Erythroblast (primary cell): ENCODE results near the gene SRPK2.
A peak's percentile ranks its signal among the peaks of the same experiment; 100 is the strongest.

Experiments
- DNase-seq, 2 experiments: peaks; one replicate each; lab custom pipeline; 2025; lab: John Stamatoyannopoulos, UW
- GATA1 ChIP-seq: IDR thresholded peaks from 2 replicates; pipeline ENCODE4 v1.6.1; 2011; ENCODE audit warnings: low read depth, mild to moderate bottlenecking, control low read depth, low read length, moderate library complexity
- POLR2A ChIP-seq: IDR thresholded peaks from 2 replicates; pipeline ENCODE4 v1.6.1; 2011; ENCODE audit warnings: mild to moderate bottlenecking, low read length

SRPK2 gene

DNA sequence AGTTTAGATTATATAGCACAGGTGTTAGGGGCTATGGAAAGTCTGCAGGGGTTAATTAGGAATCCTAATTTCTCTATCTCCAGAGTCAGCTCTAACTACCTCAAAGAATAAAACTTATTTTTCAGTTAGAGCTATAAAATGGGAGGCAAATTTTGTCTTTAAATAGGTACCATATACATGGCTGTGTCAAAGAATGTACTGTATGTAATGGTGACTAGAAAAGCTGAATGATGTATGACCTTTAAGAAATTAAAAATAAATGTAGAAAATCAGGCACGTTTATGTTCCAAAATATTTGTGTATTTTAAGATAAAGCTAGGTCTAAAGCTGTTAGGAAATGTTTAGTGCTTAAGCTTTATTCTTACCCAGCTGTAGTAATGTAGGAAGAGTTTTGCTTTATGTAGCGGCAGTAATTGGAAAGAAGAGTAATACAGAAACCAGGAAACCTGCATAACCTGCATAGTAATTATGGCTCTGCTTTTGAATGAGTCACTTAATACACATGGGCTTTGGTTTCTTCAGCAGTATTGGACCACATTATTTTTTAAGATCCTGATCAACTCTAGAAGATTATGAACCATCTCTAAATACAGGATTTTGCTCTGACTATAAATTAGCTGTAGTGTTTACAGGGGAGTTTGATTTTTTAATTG is 289.7 kb downstream of the SRPK2 start:
- no peak for DNase-seq
- TF ChIP-seq GATA1 (no peak), POLR2A (no peak)

DNA sequence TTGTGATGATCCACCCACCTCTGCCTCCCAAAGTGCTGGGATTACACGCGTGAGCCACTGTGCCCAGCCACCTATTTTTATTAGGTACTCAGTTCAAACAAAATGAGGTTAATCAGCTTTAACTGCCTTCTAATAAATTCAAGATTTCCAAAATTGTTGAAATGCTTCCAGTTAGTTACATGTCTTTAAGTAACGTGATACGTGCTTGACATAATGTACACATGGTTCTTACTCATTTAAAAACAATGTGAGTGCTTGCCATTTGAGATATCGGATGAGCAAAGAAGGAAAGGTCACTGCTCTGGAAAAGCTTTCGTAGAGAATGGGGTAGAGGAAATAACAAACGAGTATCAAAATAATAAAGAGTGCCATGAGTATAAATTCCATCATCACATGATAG is 291.1 kb downstream of the SRPK2 start:
- TF ChIP-seq POLR2A (no peak), GATA1 (no peak)
- DNase-seq = no peak

DNA sequence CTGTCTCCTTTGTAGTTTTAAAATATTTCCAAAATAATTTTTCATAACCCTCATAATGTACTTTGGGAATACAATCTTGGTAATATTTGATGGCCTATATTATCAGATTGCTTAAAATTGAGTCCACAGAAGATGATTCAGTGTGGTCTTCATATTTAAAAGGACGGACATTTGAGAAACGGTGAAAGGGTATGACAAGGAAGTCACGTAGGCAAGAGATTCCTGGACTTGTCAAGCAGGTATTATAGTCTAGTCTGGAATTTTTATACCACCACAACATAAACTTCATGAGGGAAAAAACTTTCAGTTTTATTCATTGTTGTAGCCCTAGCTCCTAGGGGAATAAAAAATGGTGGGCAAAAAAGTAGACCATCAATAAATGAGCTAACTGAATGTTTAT is 292.4 kb downstream of the SRPK2 start:
- TF ChIP-seq GATA1 (no peak), POLR2A (no peak)
- no peak for DNase-seq

DNA sequence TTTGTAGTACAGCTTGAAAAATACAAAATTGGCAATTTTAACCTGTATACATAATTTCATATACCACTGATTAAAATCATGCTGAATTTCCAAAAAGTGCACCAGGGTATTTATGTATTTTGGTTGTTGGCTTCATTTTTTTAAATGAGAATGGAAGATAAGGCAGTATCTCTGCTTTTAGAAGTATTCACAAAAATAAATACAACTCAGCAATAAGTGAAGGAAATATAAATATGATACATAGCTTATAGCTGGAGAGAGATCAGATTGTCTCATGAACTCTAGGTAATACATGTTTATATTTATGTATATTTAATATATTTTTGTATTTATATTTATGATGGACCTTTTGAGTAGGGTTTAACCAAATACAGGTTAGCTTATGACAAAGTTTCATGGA is 293.8 kb downstream of the SRPK2 start:
- no peak for DNase-seq
- no peak for TF ChIP-seq POLR2A
- TF ChIP-seq GATA1 = no peak

DNA sequence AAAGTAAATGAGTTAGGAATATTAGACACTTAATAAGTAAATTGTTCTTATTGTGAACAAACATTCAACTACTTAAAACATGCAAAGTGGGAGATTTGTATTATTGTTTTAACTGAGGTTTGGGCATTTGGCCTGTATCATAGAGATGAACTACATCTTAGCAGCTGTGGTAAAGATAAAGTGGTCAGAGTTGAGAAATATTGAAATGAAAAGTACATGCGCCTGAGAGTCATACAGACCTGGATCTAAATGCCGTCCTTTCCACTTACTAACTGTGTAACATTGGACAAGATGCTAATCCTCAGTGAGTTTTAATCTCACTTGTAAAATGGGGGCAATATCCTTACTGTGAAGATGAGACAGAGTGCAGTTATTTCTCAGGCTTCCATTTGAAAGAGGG is 300.3 kb downstream of the SRPK2 start:
- no peak for TF ChIP-seq GATA1
- TF ChIP-seq POLR2A = no peak
- no peak for DNase-seq

DNA sequence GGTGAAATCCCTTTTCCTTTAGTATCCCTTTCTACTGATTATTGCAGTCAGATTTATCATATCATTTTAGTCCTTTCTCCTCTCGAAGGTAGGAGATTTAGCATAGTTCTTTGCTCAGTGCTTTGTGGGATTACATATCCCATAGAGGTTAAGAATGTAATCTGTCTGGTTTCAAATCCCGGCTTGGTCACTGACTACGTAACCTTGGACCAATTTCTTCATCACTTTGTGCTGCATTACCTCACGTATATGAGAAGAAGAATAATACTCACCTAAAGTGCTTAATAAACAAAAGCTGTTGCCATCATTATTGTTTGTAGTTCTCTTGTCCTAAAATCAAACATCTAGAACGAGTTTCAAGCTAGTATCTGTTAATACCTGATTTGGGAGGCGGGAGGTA is 300.7 kb downstream of the SRPK2 start:
- no peak for DNase-seq
- TF ChIP-seq POLR2A (no peak), GATA1 (no peak)

DNA sequence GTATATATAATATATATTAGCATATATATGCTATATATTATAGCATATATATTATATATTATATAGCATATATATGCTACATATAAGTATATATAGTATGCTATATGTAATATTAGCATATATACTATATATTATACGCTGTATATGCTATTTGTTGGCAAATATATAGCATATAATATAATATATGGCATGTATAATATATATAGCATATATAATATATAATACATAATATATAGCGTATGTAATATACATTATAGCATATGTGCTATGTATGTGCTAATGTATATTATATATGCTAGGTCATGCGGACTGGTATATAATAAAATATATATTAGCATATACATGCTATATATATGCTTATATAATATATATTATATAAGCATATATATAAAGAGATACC is 301.9 kb downstream of the SRPK2 start:
- TF ChIP-seq GATA1 (no peak), POLR2A (no peak)
- no peak for DNase-seq

DNA sequence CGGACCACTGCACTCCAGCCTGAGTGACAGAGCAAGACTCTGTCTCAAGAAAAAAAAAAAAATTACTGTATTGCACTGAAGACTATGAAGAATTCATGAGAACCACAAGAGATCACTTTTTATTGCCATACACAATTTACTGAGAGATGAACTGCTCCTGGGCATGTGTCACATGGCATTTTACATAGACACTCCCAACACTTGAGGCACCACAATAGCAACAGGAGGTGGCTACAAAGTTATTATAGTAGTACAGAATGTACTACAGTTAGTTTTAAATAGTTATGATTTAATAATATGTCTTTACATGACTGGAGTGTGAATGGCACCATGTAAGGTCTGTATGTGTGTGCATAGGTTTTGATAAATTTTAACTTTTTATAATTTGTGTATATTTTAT is 304.1 kb downstream of the SRPK2 start:
- no peak for TF ChIP-seq GATA1
- TF ChIP-seq POLR2A = no peak
- DNase-seq = no peak

DNA sequence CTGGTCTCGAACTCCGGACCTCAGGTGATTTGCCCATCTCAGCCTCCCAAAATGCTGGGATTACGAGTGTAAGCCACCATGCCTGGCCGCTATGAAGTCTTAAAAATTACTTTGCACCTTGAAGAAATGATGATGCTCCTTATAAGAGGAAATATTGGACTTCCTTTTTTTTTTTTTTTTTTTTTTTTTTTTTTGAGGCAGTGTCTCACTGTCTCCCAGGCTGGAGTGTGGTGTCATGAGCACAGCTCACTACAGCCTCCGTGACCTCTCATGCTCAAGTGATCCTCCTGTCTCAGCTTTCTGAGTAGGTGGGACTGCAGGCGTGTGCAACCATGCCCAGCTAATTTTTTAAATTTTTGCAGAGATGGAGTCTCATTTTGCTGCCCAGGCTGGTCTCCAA is 309.4 kb downstream of the SRPK2 start:
- TF ChIP-seq POLR2A (no peak), GATA1 (no peak)
- DNase-seq = no peak

DNA sequence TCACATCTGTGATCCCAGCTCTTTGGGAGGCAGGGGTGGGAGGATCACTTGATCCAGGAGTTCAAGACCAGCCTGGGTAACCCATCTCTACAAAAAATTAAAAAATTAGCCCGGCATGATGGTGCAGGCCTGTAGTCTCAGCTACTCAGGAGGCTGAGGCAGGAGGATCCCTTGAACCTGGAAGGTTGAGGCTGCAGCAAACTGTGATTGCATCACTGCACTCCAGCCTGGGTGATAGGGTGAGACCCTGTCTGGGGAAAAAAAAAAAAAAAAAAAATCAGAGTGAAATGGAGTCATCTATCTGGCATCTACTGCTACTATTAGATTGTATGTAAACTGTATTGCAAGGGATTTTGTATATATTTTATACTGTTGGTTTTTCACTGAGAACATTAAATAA is 315.6 kb downstream of the SRPK2 start:
- TF ChIP-seq GATA1 = no peak
- no peak for TF ChIP-seq POLR2A
- no peak for DNase-seq

DNA sequence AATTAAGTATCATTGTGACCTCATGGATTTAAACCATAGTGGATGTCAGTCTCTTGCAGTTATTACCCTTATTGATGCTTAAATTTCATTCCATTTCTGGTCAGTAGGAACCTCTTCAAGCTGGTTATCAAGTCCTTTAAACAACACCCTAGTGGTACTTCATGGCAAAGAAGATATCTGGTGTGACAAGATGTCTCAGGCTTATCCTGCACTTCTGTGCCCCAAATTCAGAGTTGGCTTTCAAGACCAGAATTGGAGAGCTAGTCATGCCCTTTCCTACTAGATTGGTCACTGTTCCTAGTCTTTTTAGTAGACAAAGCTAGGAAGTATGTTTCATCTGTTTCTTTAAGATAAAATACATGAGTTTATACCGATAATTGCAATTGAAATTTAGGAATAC is 319.8 kb downstream of the SRPK2 start:
- DNase-seq = peak; percentile 69 to 87
- TF ChIP-seq POLR2A = no peak
- no peak for TF ChIP-seq GATA1

DNA sequence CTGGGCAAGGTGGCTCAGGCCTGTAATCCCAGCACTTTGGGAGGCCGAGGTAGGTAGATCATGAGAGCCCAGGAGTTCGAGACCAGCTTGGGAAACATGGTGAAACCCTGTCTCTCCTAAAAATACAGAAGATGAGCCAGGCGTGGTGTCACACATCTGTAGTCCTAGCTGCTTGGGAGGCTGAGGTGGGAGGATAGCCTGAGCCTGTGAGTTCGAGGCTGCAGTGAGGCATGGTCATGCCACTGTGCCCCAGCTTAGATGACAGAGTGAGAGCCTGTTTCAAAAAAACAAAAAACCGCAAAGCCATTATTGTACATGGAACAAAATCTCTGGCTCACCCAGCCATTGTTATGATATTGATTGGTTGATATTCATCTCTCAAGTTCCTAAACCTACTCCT is 321.0 kb downstream of the SRPK2 start:
- TF ChIP-seq POLR2A (no peak), GATA1 (no peak)
- DNase-seq = no peak
